DLD1 (cell line): ENCODE measurements around the gene PCK2.

ENCODE experiments used
- in situ Hi-C: cut with HindIII; loops from 2 replicates; pipeline ENCODE4 v1.10.0; 2017; ENCODE audit warnings: low sequenced_read_pairs

Gene PCK2

DNA sequence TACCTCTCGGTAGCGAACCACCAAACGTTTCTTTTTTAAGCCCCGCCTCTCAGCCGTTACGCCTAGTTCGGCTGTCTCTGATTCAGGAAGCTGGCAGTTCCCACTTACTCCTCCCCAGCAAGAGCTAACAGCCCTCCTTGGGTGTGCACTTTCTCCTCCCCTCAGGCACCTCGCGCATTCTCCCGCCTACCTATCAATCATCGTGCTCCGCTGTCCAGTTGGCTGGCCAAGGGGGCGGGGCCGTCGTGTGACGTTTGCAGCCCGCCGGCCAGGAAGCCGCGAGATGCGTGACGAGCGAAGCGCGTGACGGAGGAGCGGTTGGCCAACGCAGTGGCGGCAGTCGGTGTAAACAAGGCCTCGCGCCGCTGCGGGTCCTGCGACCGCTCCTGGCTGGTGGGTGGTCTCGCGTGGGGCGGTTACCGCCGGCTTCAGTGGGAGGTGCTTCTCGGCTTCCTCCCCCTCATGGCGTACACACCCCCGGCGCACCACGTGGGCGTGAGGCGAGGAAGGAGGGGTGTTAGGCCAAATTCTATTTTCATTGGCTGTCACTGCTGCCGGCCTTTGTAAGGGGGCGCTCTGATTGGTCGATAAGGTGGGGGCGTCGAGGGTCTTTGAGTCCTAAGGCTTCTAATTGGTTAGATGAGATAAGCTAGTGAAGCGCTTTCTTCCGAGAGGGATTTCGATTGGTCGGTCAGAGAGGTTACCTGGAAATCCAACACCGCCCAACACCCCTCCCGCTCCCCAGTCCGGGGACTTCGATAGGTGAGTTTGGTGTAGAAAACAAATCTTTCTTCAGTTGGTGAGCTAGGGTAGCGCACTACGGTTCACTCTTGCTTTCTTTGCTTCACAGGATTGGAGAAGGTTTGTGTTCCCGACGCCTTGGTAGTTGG lies 20.7 kb downstream of the PCK2 start, which contains the start of the genes DCAF11 and NRL:
Gene DCAF11 (plus strand): TSS at position 246 of the 890 bp plus-strand sequence. CDS start 818 bp downstream, outside the sequence.
Gene NRL (minus strand): TSS at position 418 of the 890 bp plus-strand sequence. CDS start 32,101 bp downstream, outside the sequence.
- in situ Hi-C loops = no loop called here

DNA sequence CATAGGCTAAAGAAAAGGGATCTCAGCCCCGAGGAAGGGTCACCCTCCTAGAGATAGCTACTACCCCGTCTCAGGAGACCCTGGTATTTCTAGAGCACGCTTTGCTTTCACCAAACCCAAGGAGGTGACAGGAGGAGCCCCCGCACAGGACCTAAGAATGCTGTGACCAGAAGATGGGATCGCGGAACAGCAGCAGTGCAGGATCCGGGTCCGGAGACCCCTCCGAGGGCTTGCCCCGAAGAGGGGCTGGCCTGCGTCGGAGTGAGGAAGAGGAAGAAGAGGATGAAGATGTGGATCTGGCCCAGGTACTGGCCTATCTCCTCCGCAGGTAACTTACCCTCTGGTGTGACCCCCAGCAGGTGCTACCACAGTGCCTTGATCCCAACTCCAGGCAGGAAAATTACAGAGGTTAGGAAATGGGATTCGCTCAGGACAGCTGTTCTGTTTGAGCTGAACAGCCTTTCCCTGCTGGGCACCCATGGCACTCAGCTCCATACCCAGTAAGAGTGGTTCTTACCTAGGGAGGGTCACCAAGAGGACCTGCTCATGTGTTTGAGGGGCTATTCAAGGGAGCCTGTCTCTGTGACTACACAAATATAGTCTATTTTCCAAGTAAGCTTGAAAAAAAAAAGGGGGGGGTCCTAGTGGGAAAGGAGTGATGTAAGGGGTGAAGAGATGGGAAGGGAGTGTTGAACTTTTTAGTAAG lies 21.5 kb downstream of the PCK2 start:
- in situ Hi-C loops = no loop called here

DNA sequence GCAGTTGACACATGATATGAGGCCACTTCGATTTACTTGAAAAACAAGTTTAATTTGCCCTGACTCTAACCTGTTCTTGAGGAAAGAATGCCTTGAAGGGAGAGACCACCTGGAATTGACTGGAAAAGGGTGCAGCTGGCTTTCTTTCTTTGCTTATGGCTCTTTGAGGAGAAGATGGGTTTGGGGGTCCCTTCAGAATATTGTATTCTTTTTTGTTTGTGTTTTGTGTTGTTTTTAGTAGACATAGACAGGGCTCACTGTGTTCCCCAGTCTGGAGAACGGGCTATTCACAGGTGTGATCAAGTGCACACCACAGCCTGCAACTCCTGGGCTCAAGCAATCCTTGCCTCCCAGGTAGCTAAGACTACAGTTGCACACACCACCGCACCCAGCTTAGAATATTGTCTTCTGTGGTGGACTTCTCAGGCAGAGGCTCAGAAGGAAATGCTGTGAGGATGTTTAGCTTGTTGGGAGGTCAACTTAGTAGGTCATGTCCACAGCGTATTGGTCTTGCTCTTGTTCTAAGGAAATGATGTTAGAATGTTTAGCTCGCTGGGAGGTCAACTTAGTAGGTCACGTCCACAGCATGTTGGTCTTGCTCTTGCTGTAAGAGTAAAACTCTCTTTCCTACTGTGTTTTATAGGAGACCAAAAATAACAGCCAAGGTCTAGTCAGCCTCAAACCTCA lies 22.2 kb downstream of the PCK2 start:
- in situ Hi-C loops = no loop called here

DNA sequence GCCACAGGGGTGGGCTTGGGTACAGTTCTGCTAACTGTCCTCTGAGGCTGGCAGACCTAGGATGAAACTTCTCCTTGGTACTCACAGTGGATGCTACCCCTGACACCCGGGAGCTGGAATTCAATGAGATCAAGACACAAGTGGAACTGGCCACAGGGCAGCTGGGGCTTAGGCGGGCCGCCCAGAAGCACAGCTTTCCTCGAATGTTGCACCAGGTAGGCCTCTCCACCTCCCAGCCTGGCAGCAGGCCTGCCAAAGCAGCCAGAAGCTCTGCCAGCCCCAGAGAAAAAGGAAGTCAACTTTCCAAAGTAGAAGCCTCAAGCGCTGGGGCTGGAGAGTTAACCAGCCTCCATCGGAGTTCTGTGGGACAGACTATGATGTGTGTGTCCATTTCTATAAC lies 23.1 kb downstream of the PCK2 start:
- in situ Hi-C loops = no loop called here

DNA sequence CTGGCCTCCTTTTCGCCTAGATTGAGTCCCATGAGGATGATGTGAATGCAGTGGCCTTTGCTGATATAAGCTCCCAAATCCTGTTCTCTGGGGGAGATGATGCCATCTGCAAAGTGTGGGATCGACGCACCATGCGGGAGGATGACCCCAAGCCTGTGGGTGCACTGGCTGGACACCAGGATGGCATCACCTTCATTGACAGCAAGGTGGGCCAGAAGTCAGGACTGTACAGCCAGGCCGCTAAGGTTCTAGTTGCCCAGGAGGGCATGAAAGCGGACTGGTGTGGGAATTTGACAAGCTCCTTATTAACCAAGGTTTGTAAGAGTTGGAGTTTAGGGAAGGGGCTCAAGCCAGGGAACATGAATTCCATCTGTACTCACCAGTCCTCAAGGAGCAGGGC lies 25.6 kb downstream of the PCK2 start:
- in situ Hi-C loops = no loop called here

DNA sequence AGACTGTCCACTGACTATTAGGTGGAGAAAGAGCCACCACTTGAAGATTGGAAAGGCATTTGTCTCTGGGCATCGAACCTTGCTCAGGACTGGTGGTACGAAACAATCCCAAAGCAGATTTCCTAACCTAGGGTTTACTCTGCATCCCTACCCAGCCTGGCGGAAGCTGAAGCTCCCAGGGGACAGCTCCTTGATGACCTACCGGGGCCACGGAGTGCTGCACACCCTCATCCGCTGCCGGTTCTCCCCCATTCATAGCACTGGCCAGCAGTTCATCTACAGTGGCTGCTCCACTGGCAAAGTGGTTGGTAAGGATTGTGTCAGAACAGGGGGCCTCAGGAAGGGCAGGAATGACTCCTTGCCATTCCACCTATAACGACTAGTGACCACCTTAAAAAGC lies 27.1 kb downstream of the PCK2 start:
- in situ Hi-C loops = no loop called here

DNA sequence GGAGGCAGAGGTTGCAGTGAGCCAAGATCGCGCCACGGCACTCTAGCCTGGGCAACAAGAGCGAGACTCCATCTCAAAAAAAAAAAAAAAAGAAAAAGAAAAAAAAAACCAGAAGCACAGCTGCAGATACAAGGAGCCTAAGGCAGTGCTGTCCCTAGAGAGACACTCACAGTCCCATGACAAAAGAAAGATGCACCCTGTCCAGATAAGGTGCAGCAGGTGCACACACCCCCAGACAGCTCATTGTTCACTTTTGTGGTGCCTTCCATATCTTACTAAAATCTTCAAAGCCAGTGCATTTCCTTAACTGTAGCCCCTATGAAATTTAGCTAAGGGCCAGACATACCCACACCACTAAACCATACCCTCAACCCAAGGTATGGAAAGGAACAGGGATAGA lies 28.3 kb downstream of the PCK2 start:
- in situ Hi-C loops = no loop called here

DNA sequence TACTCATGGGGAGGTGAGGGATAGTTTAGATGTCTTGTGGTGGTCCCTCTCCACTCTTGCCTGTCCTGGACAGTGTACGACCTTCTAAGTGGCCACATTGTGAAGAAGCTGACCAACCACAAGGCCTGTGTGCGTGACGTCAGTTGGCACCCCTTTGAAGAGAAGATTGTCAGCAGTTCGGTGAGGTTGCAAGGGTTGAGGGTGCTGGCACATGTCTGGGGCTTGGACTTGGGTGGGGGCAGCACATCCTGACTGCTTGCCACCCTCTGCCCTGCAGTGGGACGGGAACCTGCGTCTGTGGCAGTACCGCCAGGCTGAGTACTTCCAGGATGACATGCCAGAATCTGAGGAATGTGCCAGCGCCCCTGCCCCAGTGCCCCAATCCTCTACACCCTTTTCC lies 28.8 kb downstream of the PCK2 start:
- in situ Hi-C loops = no loop called here

DNA sequence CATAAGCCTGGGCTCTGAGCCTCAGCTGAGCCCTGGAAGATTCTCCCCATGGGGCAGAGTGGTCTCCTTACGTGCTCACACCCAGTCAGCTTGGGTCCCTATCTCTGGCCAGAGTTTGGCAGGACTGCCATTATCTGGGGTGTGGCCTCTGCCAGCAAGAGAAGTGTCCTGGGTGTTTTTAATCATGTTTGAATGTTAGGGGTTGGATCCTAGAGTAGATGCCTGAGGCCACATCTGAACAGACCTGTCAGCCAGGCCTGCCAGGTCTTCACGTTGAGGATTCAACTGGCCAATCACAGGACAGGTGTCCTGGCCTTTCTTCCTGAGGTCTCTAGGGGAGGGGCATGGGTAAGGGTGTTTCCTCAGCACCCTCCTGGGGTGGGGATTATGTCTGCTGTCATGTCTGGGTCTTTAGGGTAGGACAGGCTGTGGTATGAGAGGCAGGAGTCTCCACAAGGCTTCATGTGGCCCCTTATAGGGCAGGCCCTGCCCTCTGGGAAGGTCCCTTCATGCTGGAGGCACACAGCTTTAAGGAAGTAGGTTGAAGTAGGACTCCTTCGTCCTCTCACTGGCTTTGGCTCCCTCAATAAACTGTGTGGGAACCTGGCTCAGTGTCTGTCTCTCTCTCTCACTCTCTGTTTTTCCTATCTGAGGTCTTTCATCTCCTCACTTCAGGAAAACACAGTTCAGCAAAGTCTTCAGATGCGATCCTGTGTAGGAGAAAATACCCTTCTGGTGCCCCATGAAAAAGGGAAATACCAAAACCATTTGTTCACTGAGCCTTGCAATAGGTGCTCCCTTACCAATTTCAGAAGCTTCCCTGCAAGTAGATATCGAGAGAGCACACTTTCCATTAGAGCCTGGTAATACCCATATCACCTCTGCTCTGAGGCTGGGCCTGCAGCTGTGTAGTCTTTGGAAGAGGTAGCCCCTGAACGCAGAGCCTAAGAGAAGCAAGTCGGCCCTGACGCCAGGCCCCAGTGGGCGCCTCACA lies 29.6 kb downstream of the PCK2 start:
- in situ Hi-C loops = no loop called here

DNA sequence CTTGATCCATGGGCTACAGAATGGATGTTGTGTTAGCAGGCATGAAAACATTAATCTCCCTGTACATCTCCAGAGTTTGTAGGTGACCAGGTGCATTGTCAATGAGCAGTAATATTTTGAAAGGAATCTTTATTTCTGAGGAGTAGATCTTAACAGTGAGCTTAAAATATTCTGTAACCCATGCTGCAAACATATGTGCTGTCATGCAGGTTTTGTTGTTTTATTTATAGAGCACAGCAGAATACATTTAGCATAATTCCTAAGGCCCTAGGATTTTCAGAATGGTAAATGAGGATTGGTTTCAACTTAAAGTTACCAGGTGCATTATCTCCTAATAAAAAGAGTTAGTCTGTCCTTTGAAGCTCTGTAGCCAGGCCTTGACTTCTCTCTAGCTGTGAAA lies 32.8 kb downstream of the PCK2 start:
- in situ Hi-C loops = no loop called here

DNA sequence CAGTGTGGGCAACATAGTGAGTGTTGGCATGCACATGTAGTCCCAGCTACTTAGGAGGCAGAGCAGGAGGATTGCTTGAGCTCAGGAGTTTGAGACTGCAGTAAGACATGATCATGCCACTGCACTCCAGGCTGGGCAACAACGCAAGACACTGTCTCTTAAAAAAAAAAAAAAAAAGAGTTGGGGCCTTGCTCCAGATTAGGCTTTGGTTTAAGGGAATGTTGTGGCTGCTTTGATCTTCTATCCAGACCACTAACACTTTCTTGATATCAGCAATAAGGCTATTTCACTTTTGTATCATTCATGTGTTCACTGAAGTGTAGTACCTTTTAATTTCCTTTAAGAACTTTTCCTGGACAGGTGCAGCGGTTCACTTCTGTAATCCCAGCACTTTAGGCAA lies 33.6 kb downstream of the PCK2 start:
- in situ Hi-C loops = no loop called here

DNA sequence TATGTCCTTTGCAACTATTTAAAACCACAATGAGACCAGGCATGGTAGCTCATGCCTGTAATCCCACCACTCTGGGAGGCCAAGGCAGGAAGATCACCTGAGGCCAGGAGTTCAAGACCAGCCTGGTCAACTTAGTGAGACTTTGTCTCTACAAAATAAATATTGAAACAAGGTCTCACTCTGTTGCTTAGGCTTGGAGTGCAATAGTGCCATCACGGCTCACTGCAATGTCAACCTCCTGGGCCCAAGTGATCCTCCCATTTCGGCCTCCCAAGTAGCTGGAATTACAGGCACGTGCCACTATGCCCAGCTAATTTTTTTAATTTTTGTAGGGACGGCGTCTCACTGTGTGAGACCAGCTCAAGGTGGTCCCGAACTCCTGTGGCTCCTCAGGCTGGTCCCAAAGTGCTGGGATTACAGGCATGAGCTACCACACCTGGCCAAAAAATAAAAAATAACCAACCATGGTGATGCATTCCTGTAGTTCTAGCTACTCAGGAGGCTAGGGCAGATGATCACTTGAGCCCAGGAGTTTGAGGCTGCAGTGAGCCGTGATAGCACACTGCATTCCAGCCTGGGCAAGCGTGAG lies 35.4 kb downstream of the PCK2 start:
- in situ Hi-C loops = no loop called here

DNA sequence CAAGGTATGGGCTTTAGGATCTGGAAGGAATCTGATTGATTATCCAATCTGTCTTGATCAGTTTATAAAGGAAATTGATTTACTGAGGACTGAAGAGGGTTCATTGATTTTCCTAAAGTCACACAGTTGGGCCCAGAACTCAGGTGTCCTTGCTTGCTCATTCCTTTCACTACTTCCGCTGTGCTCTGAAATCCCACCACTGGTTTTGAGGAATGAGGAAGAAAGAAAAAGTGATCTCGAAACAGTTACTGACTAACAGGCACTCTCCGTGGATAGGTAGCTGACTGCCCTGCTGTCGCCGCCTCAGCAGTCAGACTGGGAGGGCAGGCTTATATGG lies 36.2 kb downstream of the PCK2 start, which contains the start of gene FITM1:
Gene FITM1 (plus strand): TSS at position 280 of the 337 bp plus-strand sequence. CDS start 905 bp downstream, outside the sequence.
- in situ Hi-C loops = no loop called here

DNA sequence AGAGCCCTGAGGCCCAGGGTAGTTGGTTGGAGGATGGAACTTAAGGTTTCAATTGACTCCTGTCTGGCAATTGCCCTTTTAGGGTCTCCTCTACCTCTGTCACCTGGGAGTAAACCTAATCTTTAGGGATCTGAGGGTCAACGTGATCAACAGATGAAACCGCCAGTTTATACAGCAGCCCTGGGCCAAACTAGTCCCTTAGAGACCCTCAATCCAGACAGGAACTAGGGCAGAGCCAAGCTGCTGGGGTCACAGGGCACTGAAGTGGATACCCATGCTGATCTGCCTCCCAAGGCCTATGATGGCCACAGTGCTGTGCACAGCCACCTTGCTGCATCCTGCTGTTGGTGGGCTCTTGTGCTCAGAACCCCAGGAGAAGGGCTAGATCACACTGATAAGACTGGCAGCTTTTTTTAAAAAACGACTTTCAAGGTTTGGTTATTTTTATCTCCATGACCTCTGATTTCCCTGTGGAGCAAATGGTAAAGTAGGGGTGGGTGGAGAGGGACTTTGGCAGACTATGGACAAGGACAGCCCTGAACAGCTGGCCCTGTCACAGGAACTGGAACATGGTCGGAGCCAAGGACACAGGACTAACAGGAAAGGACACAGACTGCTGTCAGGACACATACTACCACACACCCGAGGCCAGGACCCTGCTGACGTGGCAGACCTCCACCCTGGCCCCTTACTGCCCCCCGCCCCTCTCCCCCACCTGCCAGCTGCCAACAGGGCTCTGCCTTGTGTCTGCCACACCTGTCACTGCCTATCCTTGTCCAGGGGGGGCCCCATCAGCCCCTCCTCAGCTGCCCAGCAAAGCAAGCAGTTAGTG lies 36.8 kb downstream of the PCK2 start:
- in situ Hi-C loops = no loop called here

DNA sequence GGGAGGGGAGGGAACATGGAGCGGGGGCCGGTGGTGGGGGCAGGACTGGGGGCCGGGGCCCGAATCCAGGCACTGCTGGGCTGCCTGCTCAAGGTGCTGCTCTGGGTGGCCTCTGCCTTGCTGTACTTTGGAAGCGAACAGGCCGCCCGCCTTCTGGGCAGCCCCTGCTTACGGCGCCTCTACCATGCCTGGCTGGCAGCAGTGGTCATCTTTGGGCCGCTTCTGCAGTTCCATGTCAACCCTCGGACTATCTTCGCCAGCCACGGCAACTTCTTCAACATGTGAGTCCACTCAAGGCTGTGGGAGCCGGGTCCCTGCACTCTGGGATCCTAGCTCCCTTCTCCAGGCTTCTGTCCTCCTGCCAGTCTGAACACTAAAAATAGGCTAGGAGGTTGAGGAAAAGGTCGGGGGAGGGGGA lies 37.4 kb downstream of the PCK2 start:
- in situ Hi-C loops = no loop called here

DNA sequence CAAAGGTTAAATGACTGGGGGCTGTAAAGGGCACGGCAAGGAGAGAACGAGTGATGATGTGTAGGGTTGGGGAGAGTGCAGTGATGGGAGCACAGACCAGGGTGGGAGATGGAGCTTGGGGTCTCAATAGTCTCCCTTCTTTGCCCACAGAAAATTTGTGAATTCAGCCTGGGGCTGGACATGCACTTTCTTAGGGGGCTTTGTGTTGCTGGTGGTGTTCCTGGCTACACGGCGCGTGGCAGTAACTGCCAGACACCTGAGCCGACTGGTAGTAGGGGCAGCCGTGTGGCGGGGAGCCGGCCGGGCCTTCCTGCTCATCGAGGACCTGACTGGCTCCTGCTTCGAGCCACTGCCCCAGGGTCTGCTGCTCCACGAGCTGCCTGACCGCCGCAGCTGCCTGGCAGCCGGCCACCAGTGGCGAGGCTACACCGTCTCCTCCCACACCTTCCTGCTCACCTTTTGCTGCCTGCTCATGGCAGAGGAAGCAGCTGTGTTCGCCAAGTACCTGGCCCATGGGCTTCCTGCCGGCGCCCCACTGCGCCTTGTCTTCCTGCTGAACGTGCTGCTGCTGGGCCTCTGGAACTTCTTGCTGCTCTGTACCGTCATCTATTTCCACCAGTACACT lies 38.1 kb downstream of the PCK2 start:
- in situ Hi-C loops = no loop called here

DNA sequence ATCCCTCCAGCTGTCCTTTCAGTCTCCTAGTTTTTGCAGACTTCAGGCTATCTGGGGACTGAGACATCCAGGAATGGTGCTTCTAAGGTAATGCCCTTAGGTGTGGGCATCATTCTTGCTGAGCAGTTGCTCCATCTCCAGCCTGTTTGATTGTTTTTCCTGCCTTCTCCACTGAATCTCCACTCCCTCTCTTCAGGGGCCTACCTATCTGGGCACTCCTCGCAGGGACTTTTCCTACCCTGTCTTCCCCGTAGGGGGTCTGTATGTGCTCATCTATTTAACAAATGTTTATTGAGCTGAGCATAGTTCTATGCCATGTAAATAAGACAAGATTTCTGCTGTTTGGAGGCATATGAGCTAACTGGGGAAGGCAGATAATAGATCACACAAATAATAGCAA lies 38.9 kb downstream of the PCK2 start:
- in situ Hi-C loops = no loop called here

DNA sequence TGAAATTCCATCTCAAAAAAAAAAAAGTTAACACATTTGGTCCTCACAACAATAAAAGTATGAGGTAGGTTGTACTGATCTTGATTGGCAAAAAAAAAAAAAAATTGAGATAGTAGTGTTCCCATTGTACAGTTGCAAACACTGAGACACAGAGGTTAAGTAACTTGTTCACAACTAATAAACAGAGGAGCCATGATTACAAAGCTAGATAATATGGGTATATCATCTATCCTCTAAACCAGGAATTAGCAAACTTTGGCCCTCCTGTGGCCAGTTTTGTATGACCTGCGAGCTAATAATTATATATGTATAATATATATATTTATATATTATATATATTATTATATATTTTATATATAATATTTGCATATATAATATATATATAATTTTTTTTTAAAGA lies 39.6 kb downstream of the PCK2 start:
- in situ Hi-C loops = no loop called here

DNA sequence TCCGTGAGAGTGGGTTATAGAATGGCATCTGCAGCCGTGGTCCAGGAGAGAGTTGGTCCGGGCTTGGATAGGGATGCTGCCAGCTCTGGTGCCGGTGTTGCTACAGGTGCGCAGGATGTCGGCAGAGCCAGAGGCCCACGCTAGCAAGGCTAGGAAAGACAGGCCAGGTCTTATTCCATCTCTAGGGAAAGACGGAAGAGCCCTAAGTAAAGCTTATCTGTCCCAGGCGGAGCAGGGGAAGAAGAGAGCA lies 41.4 kb downstream of the PCK2 start:
- in situ Hi-C loops = no loop called here
